MCF 10A (cell line): Measurements from ENCODE around the gene AMMECR1. TPM values are rescaled to one million over a fixed set of nuclear protein-coding genes. Genes with fewer than 3 reads are reported as not detected.

Source experiments
- BruUV-seq: library from RNA; stranded (reverse); fragments of 400-500 nt; replicated peaks from 2 replicates; lab custom pipeline; 2021; lab: Mats Ljungman, UMichigan
- CTCF ChIA-PET: fragments of 300-600 bp; sonication (Branson Sonifier 250); formaldehyde crosslinking; extraction: SDS; loops from one replicate; lab custom pipeline; 2021; ENCODE audit warnings: antibody characterized with exemption, inconsistent platforms; lab: Yijun Ruan, JAX
- POLR2A ChIA-PET: fragments of 300-600, 350-650 bp; sonication (Branson Sonifier 250); formaldehyde crosslinking; extraction: SDS; loops from one replicate; lab custom pipeline; 2020; ENCODE audit warnings: antibody characterized with exemption, inconsistent platforms; lab: Yijun Ruan, JAX
- DNase-seq: peaks from one replicate; pipeline ENCODE4 v3.0.0-alpha.2; 2018; ENCODE audit not compliant: unreplicated experiment
- H3K27ac Mint-ChIP-seq: one replicate; pipeline ENCODE4 v1.8.0; 2022; ENCODE audit warnings: mild to moderate bottlenecking, low read depth, mixed read lengths; ENCODE audit not compliant: unreplicated experiment
- H3K27me3 Mint-ChIP-seq: one replicate; pipeline ENCODE4 v1.8.0; 2022; ENCODE audit warnings: mixed read lengths; ENCODE audit not compliant: insufficient read depth, unreplicated experiment
- H3K36me3 Mint-ChIP-seq: one replicate; pipeline ENCODE4 v1.8.0; 2022; ENCODE audit warnings: mild to moderate bottlenecking, moderate library complexity, mixed read lengths; ENCODE audit not compliant: insufficient read depth, unreplicated experiment
- H3K4me1 Mint-ChIP-seq: one replicate; pipeline ENCODE4 v1.8.0; 2022; ENCODE audit warnings: mixed read lengths; ENCODE audit not compliant: insufficient read depth, unreplicated experiment
- H3K4me3 Mint-ChIP-seq: one replicate; pipeline ENCODE4 v1.8.0; 2022; ENCODE audit warnings: mild to moderate bottlenecking, moderate library complexity, mixed read lengths; ENCODE audit not compliant: unreplicated experiment
- H3K9me3 Mint-ChIP-seq: one replicate; pipeline ENCODE4 v1.8.0; 2022; ENCODE audit warnings: mixed read lengths; ENCODE audit not compliant: unreplicated experiment
- CTCF ChIP-seq: fragments of 200-600 bp; IDR thresholded peaks from one replicate; pipeline ENCODE4 v1.8.0; 2022; ENCODE audit warnings: antibody characterized with exemption, mild to moderate bottlenecking; ENCODE audit not compliant: unreplicated experiment
- intact Hi-C: fragments of 100-400 bp; cut with micrococcal nuclease; formaldehyde crosslinking; loops from 2 replicates; pipeline ENCODE4 v1.14.1; 2022
- total RNA-seq: library from RNA; stranded (reverse); gene quantifications from 2 replicates; pipeline ENCODE4 v1.2.3, GENCODE V29; 2022

Gene AMMECR1
- total RNA-seq, 1 experiment from 2014 or later, result 20.8 TPM

DNA sequence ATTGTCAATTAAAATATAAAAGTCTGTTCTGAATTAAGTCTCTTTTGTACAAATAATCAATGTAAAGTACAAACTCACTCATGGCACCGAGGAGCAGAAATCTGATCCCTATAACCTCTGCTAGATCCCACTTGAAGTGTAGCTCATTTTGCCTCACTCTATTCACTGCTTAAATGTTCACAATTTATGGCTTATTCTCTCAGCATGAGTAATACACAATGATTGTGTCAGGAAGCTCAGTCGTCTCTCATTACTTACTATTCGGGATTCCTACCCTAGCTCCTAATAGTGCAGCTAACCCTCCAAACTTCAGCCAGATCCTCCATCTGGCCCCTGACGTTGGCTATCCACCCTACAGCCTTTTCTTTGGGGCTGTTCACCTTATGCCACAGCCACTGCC is 4.7 kb upstream of the AMMECR1 start:
- intact Hi-C loops, result loop anchor here (2.0 kb wide), 1 partner anchor 86 kb away; no protein-coding TSS in a partner anchor
- ChIA-PET POLR2A (interaction anchor here (0.6 to 2.5 kb wide), 5 partner anchors 12 to 147 kb away, joined by 3 to 12 read pairs (median 3); no protein-coding TSS in a partner anchor), CTCF (interaction anchor here (0.6 to 1.5 kb wide), 7 partner anchors 12 to 250 kb away, joined by 3 to 12 read pairs (median 3); no protein-coding TSS in a partner anchor)
- peaks cover 6% of the 10 kb centered on the region for H3K4me1 Mint-ChIP-seq
- H3K36me3 Mint-ChIP-seq, result no peaks in the 10 kb centered on the region
- DNase-seq, result no peak
- H3K27me3 Mint-ChIP-seq, result peaks cover 33% of the 10 kb centered on the region
- no peak for TF ChIP-seq CTCF
- no peak overlapping the region for H3K4me3 Mint-ChIP-seq
- H3K27ac Mint-ChIP-seq, result no peak overlapping the region
- no TSS peak for BruUV-seq
- no peaks in the 10 kb centered on the region for H3K9me3 Mint-ChIP-seq

DNA sequence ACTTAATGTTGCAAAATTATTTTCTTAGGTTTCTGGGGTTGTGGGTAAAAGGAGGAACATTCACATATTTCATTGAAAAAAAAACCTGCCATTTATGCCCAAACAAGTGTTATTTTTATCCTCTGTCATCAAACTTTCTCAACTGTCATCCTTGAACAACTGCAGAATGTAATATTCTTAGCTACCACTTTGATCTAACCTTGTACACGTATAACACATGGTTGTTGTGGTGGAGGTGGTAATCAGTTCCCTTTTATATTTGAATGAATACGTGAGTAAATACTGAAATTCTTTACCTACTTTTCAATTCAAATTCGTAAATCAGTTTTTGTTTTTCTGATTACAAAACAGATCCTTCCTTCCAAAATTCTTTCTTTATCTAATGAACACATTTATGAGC is 3.8 kb upstream of the AMMECR1 start:
- Mint-ChIP-seq H3K9me3 (no peaks in the 10 kb centered on the region), H3K27me3 (peaks cover 33% of the 10 kb centered on the region), H3K36me3 (no peaks in the 10 kb centered on the region), H3K4me3 (no peak overlapping the region), H3K4me1 (peaks cover 6% of the 10 kb centered on the region), H3K27ac (no peak overlapping the region)
- no peak for TF ChIP-seq CTCF
- DNase-seq, result no peak
- ChIA-PET POLR2A (interaction anchor here (0.6 to 2.5 kb wide), 2 partner anchors 62 to 87 kb away, joined by 3 to 11 read pairs; no protein-coding TSS in a partner anchor), CTCF (interaction anchor here (1.2 to 1.5 kb wide), 2 partner anchors 91 to 162 kb away, joined by 3 to 4 read pairs; no protein-coding TSS in a partner anchor)
- intact Hi-C loops, result loop anchor here (2.0 kb wide), 1 partner anchor 87 kb away; no protein-coding TSS in a partner anchor
- no TSS peak for BruUV-seq

- Mint-ChIP-seq H3K27me3 (peaks cover 33% of the 10 kb centered on the region), H3K36me3 (no peaks in the 10 kb centered on the region), H3K4me1 (peaks cover 6% of the 10 kb centered on the region), H3K9me3 (no peaks in the 10 kb centered on the region), H3K27ac (no peak overlapping the region), H3K4me3 (no peak overlapping the region)
- TF ChIP-seq CTCF, result no peak
- intact Hi-C loops, result no loop called here
- ChIA-PET POLR2A (interaction anchor here (0.5 to 2.5 kb wide), 3 partner anchors 63 to 88 kb away, joined by 3 to 11 read pairs (median 5); no protein-coding TSS in a partner anchor), CTCF (interaction anchor here (1.2 kb wide), 1 partner anchor 162 kb away, joined by 4 read pairs; no protein-coding TSS in a partner anchor)
- no TSS peak for BruUV-seq
- no peak for DNase-seq
These were observed 3.2 kb upstream of the AMMECR1 start for GRCh38 chrX:110321081-110321480.

GRCh38 chrX:110320381-110320987 is 2.6 kb upstream of the AMMECR1 start:
- POLR2A ChIA-PET, result interaction anchor here (0.5 to 0.6 kb wide), 2 partner anchors 87 to 145 kb away, joined by 3 to 5 read pairs; no protein-coding TSS in a partner anchor
- no peaks in the 10 kb centered on the region for H3K9me3 Mint-ChIP-seq
- no TSS peak for BruUV-seq
- no peak for DNase-seq
- peaks cover 6% of the 10 kb centered on the region for H3K4me1 Mint-ChIP-seq
- peaks cover 33% of the 10 kb centered on the region for H3K27me3 Mint-ChIP-seq
- no peak overlapping the region for H3K27ac Mint-ChIP-seq
- no peaks in the 10 kb centered on the region for H3K36me3 Mint-ChIP-seq
- intact Hi-C loops, result no loop called here
- no peak for TF ChIP-seq CTCF
- H3K4me3 Mint-ChIP-seq, result no peak overlapping the region
- CTCF ChIA-PET, result interaction anchor here (1.2 kb wide), 1 partner anchor 161 kb away, joined by 4 read pairs; no protein-coding TSS in a partner anchor
